ENCODE data around the gene TRIM14.
"Not testable (repeated sequence)": the region's sequence is repeated elsewhere in the genome, so short reads cannot be mapped to it uniquely, and the experiment has no call there.

TRIM14 gene

GRCh38 chr9:98043915-98044314 is 75.1 kb downstream of the TRIM14 start:
- DNase-seq: no peak

GRCh38 chr9:98040212-98040611 is 78.8 kb downstream of the TRIM14 start:
- DNase-seq: no peak

- DNase-seq: no peak
These were observed 79.4 kb downstream of the TRIM14 start for GRCh38 chr9:98039607-98040017.

- DNase-seq: no peak
These were observed 80.1 kb downstream of the TRIM14 start for GRCh38 chr9:98038958-98039357.

GRCh38 chr9:98037357-98037756 is 81.7 kb downstream of the TRIM14 start:
- no peak for DNase-seq

- DNase-seq: no peak
These were observed 84.2 kb downstream of the TRIM14 start for GRCh38 chr9:98034593-98035546.

- DNase-seq: no peak
These were observed 87.1 kb downstream of the TRIM14 start for GRCh38 chr9:98031935-98032334.

- no peak for DNase-seq
These were observed 87.9 kb downstream of the TRIM14 start for GRCh38 chr9:98031169-98031568.

GRCh38 chr9:98024702-98025101 is 94.3 kb downstream of the TRIM14 start:
- DNase-seq: no peak

- no peak for DNase-seq
These were observed 96.6 kb downstream of the TRIM14 start for GRCh38 chr9:98022447-98022846.

- DNase-seq: no peak
These were observed 97.5 kb downstream of the TRIM14 start for GRCh38 chr9:98021306-98022040.

GRCh38 chr9:98020476-98021145 is 98.4 kb downstream of the TRIM14 start:
- DNase-seq: no peak

GRCh38 chr9:98019869-98020268 is 99.2 kb downstream of the TRIM14 start:
- DNase-seq: not testable (repeated sequence)

All from NCI-H187 (cell line).